ENCODE results near the gene XXYLT1.

DNA sequence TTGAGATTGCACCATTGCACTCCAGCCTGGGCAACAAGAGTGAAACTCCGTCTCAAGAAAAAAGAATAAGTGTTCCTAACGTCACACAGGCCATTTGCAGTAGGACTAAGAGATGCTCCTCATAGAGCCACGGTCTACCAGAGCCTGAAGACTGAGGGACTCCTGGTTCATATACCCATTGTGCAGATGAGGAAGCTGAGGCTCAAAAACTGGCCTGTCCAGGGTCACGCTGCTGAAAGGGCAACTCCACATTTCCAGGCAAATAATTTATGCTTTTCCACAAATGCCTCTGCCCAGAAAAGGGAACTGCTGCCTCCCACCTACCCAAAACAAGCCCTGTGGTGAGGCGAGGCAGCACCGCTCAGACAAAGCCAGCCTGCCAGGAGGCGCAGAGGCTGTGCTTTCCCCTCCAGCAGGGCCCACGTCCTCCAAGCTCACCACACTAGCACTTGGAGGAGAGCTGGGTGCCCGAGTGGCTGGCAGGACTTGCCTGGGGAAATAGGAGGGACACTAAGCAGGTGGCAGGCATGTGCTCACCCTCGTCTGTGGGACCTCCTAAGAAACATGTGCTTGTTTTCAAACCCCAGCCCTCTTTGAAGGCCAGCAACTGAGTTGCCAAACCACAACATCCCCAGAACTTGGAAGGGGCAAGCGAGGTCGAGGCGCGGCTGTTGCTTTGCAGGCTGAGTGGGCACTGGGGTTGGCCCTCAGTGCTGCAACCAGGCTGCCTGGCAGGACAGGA, 195.6 kb downstream of the XXYLT1 start:
- TF ChIP-seq CTCF (conservative IDR thresholded peaks at IDR 0.05; ENCODE audit: low read depth, low read length) (no peak), EZH2phosphoT487 (IDR thresholded peaks at IDR 0.05; ENCODE audit: borderline replicate concordance, low read length) (no peak), EZH2 (IDR thresholded peaks at IDR 0.05; ENCODE audit: low read length, unreplicated experiment) (no peak)
